Activated T-cell treated with anti-CD3 and anti-CD28 coated beads, Interleukin-2, amount 50 U/mL, for 4 hours (primary cell): ENCODE results near the gene CACNG4. TPM values are rescaled to one million over a fixed set of nuclear protein-coding genes. Genes with fewer than 3 reads are reported as not detected.

ENCODE experiments used
- ATAC-seq, 2 donors: fragments of 200-7000 bp; cut with Tn5 transposase; one replicate each; pipeline ENCODE4 v1.10.0; 2021
- DNase-seq: peaks from one replicate; pipeline ENCODE4 v3.0.0-alpha.2; 2020
- H3K27me3 Mint-ChIP-seq: one replicate; pipeline ENCODE4 v1.8.0; 2021; ENCODE audit warnings: low read depth, mixed read lengths
- H3K36me3 Mint-ChIP-seq: one replicate; pipeline ENCODE4 v1.8.0; 2022; ENCODE audit warnings: mixed read lengths; ENCODE audit not compliant: insufficient read depth
- H3K4me1 Mint-ChIP-seq: one replicate; pipeline ENCODE4 v1.8.0; 2021; ENCODE audit warnings: low read depth, mixed read lengths
- H3K4me3 Mint-ChIP-seq: one replicate; pipeline ENCODE4 v1.8.0; 2021; ENCODE audit warnings: mild to moderate bottlenecking, moderate library complexity, mixed read lengths
- H3K9me3 Mint-ChIP-seq: one replicate; pipeline ENCODE4 v1.8.0; 2021; ENCODE audit warnings: mixed read lengths
- total RNA-seq, 3 donors: library from RNA; stranded (reverse); gene quantifications; one replicate each; pipeline ENCODE4 v1.2.1, GENCODE V29; 2021

Gene CACNG4
- total RNA-seq, 3 donors from 2014 or later: 0.05 TPM; not detected in 2

GRCh38 chr17:67018471-67019434 is 54.2 kb downstream of the CACNG4 start:
- no peaks in the 10 kb centered on the region for H3K9me3 Mint-ChIP-seq
- H3K4me1 Mint-ChIP-seq: no peaks in the 10 kb centered on the region
- ATAC-seq: no peak
- no peak overlapping the region for H3K4me3 Mint-ChIP-seq
- no peak for DNase-seq
- H3K36me3 Mint-ChIP-seq: no peaks in the 10 kb centered on the region
- H3K27me3 Mint-ChIP-seq: peaks cover 6% of the 10 kb centered on the region

- Mint-ChIP-seq H3K27me3 (peaks cover 5% of the 10 kb centered on the region), H3K36me3 (no peaks in the 10 kb centered on the region), H3K4me3 (no peak overlapping the region), H3K9me3 (no peaks in the 10 kb centered on the region), H3K4me1 (no peaks in the 10 kb centered on the region)
- ATAC-seq (no peak), DNase-seq (no peak)
Observed at GRCh38 chr17:67019809-67020208, 55.3 kb downstream of the CACNG4 start.

- Mint-ChIP-seq H3K27me3 (peaks cover 6% of the 10 kb centered on the region), H3K36me3 (no peaks in the 10 kb centered on the region), H3K4me1 (no peaks in the 10 kb centered on the region), H3K9me3 (no peaks in the 10 kb centered on the region), H3K4me3 (no peak overlapping the region)
- no peak for DNase-seq
- ATAC-seq: no peak
Observed at GRCh38 chr17:67020293-67020766, 55.8 kb downstream of the CACNG4 start.

- Mint-ChIP-seq H3K4me1 (no peaks in the 10 kb centered on the region), H3K27me3 (peaks cover 6% of the 10 kb centered on the region), H3K4me3 (no peak overlapping the region), H3K36me3 (no peaks in the 10 kb centered on the region), H3K9me3 (no peaks in the 10 kb centered on the region)
- ATAC-seq (no peak), DNase-seq (no peak)
Observed at GRCh38 chr17:67021196-67021595, 56.7 kb downstream of the CACNG4 start.

- Mint-ChIP-seq H3K27me3 (peaks cover 6% of the 10 kb centered on the region), H3K4me3 (no peak overlapping the region), H3K4me1 (no peaks in the 10 kb centered on the region), H3K36me3 (no peaks in the 10 kb centered on the region), H3K9me3 (no peaks in the 10 kb centered on the region)
- ATAC-seq (no peak), DNase-seq (no peak)
Observed at GRCh38 chr17:67021743-67022450, 57.4 kb downstream of the CACNG4 start.

- H3K4me3 Mint-ChIP-seq: no peak overlapping the region
- ATAC-seq (no peak), DNase-seq (no peak)
- no peaks in the 10 kb centered on the region for H3K36me3 Mint-ChIP-seq
- H3K9me3 Mint-ChIP-seq: no peaks in the 10 kb centered on the region
- peaks cover 6% of the 10 kb centered on the region for H3K27me3 Mint-ChIP-seq
- H3K4me1 Mint-ChIP-seq: no peaks in the 10 kb centered on the region
Observed at GRCh38 chr17:67022451-67022810, 57.9 kb downstream of the CACNG4 start.

DNA sequence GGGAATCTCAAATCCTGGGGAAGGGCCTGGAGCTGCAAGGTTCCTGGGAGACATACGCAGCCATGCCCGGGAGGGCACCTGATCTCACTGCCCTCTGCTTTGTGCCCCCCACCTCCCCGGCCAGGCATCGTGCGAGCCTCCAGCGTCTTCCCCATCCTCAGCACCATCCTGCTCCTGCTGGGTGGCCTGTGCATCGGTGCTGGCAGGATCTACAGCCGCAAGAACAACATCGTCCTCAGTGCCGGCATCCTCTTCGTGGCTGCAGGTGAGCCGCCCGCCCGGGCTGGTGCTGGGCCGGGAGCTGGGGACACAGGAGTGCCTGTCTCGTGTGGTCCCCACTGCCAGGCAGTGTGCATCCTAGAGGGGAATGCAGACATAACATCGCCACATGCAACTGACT is 60.2 kb downstream of the CACNG4 start:
- ATAC-seq (no peak), DNase-seq (no peak)
- Mint-ChIP-seq H3K4me3 (no peak overlapping the region), H3K36me3 (no peaks in the 10 kb centered on the region), H3K4me1 (no peaks in the 10 kb centered on the region), H3K9me3 (no peaks in the 10 kb centered on the region), H3K27me3 (peaks cover 4% of the 10 kb centered on the region)

- Mint-ChIP-seq H3K27me3 (peaks cover 4% of the 10 kb centered on the region), H3K36me3 (no peaks in the 10 kb centered on the region), H3K9me3 (no peaks in the 10 kb centered on the region), H3K4me1 (no peaks in the 10 kb centered on the region), H3K4me3 (no peak overlapping the region)
- DNase-seq (no peak), ATAC-seq (no peak)
Observed at GRCh38 chr17:67025216-67025792, 60.8 kb downstream of the CACNG4 start.

DNA sequence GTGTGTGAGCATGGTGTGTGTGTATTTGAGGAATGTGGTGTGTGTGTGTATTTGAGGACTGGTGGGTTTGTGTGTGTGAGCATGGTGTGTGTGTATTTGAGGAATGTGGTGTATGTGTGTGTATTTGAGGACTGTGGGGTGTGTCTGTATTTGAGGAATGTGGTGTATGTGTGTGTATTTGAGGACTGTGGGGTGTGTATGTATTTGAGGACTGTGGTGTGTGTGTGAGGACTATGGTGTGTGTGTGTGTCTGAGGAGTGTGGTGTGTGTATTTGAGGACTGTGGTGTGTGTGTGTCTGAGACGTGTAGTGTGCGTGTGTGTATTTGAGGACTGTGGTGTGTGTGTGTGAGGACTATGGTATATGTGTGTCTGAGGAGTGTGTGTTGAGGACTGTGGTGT is 61.8 kb downstream of the CACNG4 start:
- Mint-ChIP-seq H3K4me1 (no peaks in the 10 kb centered on the region), H3K9me3 (no peaks in the 10 kb centered on the region), H3K36me3 (no peaks in the 10 kb centered on the region), H3K4me3 (no peak overlapping the region), H3K27me3 (peaks cover 4% of the 10 kb centered on the region)
- ATAC-seq: no peak
- no peak for DNase-seq

- DNase-seq: no peak
- Mint-ChIP-seq H3K4me3 (no peak overlapping the region), H3K36me3 (no peaks in the 10 kb centered on the region), H3K27me3 (peaks cover 4% of the 10 kb centered on the region), H3K4me1 (no peaks in the 10 kb centered on the region), H3K9me3 (no peaks in the 10 kb centered on the region)
- ATAC-seq: no peak
Observed at GRCh38 chr17:67027031-67027628, 62.6 kb downstream of the CACNG4 start.

DNA sequence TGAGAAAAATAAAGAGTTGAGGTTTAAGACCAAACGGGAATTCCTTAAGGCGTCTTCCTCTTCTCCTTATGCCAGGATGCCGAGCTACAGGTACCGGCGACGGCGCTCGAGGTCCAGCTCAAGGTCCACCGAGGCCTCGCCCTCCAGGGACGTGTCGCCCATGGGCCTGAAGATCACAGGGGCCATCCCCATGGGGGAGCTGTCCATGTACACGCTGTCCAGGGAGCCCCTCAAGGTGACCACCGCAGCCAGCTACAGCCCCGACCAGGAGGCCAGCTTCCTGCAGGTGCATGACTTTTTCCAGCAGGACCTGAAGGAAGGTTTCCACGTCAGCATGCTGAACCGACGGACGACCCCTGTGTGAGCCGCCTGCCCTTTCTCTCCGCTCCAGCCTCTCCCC is 66.1 kb downstream of the CACNG4 start:
- no peak for DNase-seq
- Mint-ChIP-seq H3K4me1 (no peaks in the 10 kb centered on the region), H3K9me3 (no peaks in the 10 kb centered on the region), H3K36me3 (no peaks in the 10 kb centered on the region), H3K27me3 (no peaks in the 10 kb centered on the region), H3K4me3 (no peak overlapping the region)
- no peak for ATAC-seq

DNA sequence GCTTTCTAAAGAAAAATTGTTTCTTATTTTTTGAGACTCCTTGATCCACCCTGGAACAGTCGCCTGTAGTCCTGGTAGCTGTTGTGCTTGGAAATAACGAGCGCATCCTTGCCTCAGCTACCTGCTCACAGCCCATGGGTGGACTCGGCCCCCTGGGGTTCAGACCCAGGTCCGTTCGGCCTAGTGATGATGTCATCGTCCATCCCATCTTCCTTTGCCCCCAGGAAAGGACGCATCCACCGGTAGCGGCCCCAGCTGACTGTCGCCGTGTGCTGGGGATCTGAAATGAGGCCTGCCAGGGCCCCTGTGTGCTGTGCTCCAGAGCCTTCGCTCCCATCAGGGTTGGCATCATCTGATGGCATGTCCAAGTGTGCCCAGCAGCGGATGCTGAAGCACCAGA is 67.9 kb downstream of the CACNG4 start:
- H3K9me3 Mint-ChIP-seq: no peaks in the 10 kb centered on the region
- H3K36me3 Mint-ChIP-seq: peaks cover 1% of the 10 kb centered on the region
- ATAC-seq (no peak), DNase-seq (no peak)
- peaks cover 2% of the 10 kb centered on the region for H3K27me3 Mint-ChIP-seq
- H3K4me1 Mint-ChIP-seq: no peaks in the 10 kb centered on the region
- H3K4me3 Mint-ChIP-seq: no peak overlapping the region

DNA sequence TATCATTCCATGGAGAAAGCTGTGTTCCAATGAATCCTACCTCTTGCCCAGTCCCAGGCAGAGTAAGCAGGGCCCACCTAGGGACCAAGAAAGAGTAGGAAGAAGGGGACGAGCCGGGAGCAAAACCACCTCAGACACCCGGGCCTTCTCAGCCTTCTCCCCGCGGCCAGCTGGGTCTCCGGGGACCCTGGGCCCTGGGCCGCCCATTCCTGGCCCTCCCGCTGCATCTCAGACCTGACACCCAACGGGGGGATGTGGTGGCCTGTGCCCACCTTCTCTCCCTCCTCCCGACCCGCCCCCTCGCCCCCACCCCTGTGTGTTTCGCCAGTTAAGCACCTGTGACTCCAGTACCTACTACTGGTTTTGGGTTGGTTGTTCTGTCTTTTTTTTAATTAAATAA is 68.5 kb downstream of the CACNG4 start:
- no peaks in the 10 kb centered on the region for H3K4me1 Mint-ChIP-seq
- H3K9me3 Mint-ChIP-seq: no peaks in the 10 kb centered on the region
- H3K36me3 Mint-ChIP-seq: peaks cover 1% of the 10 kb centered on the region
- peaks cover 2% of the 10 kb centered on the region for H3K27me3 Mint-ChIP-seq
- no peak overlapping the region for H3K4me3 Mint-ChIP-seq
- DNase-seq (no peak), ATAC-seq (no peak)

DNA sequence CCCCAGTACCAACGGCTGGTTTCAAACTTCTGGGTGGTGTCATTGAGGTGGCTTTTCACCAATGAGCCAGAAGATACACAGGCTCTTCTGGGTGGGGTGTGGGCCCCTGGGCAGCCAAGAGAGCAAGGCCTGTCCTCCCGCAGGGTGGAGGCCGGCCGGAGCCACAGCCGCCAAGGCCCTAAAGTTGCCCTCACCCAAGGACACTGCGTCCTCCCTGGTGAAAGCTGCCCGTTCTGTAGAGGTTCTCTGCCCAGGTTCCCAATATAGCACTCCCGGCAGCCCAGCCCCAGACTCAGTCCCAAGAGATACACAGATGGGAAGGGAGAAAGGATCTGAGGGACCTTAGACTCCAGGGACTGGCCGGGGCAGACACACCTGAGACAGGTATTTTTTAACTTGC is 69.1 kb downstream of the CACNG4 start:
- peaks cover 1% of the 10 kb centered on the region for H3K36me3 Mint-ChIP-seq
- ATAC-seq (no peak), DNase-seq (no peak)
- H3K4me3 Mint-ChIP-seq: no peak overlapping the region
- peaks cover 3% of the 10 kb centered on the region for H3K27me3 Mint-ChIP-seq
- no peaks in the 10 kb centered on the region for H3K9me3 Mint-ChIP-seq
- no peaks in the 10 kb centered on the region for H3K4me1 Mint-ChIP-seq
